Fibroblast of gingiva (primary cell): ENCODE measurements around the gene STARD10.
A peak's percentile ranks its signal among the peaks of the same experiment; 100 is the strongest.

Source experiments
- DNase-seq: peaks from one replicate; pipeline ENCODE4 v3.0.0-alpha.2; 2011; ENCODE audit warnings: low read depth

The STARD10 gene

DNA sequence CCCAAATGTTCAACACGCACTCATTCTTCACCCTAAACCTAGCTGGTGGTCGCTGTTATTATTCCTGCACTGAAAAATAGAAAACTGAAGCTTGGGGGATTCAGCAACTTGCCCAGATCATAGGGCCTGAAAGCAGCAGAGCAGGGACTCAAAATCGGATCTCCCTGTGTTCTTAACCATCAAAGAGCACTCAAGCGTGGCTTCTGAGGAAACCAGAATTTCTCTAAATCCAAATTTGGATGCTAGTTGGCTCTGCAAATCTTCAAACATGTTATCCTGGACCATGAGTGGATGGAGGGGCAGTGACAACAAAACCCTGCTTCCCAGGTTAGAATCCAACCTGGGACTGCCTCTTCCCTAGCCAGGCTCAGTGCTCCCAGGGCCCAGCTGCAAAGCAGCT is 30.0 kb downstream of the STARD10 start:
- no peak for DNase-seq

DNA sequence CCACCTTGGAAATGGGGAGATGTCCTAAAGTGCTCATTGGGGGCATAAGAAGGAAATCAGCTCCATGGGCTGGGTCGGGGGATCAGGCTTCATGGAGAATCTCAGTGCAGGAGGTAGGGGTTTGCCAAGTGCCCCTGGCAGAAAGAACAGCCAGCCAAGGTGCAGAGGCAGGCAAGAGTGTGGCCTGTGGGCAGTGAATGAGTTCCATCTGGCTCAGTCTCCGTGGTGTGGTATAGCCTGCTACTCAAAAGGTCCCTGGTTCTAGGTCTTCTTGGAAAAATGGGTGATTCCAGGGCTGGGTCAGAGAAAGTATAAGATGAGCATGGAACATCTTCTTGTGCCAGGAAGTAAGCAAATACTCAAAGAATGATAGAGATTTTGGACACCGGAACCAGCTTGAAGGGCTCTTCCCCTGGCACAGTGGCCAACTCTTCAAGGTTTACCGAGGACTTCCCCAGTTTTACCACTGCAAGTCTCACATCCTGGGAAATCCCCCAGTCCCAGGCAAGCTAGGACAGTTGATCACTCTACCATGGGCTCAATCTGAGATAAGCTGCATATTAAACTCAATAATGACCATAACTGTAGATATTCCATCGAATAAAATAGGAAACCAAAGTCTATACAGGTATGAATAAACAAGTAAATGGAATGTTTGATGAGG is 31.1 kb downstream of the STARD10 start:
- no peak for DNase-seq

DNA sequence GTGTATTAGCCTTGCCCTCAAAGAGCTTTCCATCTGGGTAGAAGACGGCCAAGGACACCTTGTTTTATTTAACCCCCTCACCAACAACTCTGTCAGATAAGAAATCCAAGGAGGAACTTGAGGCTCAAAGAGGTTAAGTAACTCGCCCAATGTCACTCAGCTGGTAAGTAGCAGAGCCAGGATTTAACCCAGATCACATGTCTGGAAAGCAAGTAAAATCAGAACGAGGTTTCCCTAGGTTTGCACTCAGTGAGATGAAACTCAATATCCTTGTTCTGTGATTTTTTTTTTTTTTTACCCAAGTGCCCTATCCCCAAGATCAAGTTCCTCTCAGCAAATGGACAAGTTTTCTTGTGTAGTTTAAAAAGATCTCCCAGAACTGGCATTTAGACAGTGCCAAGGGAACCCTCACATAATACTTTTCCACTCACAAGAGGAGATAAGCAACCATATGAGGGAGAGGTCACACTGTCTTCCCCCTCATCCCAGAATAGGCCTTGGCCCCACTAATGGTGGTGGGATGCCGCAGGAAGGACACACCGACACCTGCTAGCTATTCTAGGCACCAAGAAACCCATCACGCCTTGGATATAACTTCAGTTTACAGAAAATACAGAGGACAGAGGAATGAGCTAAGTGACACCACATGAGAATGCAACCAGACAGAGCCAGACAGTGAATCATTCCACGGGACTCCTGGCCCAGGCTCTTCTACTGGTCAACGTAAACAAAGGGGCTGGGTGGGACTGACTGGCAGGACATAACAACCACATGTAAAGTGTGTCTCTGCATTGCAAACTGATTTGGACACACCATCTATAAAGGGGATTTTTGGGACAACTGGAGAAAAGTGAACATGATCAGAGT is 33.1 kb downstream of the STARD10 start:
- peak; percentile 44 for DNase-seq

DNA sequence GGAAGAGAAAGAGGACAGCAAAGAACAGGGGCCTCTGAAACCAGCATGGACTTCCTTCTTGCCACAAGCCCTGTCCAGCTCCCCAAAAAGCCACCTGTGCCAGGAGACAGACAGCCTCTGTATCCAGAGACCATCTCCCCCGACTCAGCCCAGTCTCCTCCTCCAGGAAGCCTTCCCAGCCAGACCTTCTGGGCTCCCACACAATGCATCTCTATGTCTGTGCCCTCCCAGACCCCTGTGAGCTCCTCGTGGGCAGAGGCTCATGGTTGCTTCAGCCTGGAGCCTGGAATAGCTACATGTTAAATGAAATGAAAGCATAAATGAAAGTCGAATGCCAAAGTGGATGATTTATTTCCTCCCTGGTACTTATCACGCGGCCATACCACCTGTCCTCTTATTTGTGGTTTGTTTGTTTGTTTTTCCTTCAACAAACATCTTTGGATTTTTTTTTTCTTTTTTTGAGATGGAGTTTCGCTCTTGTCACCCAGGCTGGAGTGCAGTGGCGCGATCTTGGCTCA is 34.3 kb downstream of the STARD10 start:
- no peak for DNase-seq

DNA sequence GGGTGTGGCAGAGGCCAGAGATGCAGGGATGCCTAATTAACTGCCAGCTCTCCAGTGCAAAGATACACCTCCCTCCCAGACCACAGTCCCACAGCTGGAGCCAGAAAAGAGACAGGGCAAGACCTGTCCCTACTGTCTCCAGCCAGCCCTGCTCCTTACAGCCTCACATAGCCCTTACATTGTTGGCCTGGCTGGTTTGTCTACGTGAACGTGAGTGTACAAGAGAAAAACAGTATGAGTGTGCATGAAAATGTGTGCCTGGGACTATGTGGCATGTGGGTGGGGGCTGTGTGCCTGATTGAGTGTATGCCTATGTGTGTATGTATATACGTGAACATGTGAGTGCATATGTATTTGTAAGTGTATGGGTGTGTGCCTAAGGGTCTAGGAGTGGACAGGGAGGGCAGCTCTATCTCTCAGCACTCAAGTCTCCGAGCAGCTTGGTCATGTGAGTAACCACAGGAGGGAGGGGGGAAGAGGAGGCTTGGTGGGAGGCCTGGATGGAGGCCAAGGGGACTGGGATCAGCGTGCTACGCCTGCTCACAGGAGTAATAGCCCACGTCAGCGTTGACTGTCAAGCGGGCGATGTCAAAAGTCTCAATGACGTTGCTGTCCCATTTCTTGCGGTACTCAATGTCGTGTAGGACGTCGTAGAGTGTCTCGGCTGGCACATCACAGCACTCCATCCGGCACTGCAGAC is 35.0 kb downstream of the STARD10 start:
- DNase-seq, result no peak

DNA sequence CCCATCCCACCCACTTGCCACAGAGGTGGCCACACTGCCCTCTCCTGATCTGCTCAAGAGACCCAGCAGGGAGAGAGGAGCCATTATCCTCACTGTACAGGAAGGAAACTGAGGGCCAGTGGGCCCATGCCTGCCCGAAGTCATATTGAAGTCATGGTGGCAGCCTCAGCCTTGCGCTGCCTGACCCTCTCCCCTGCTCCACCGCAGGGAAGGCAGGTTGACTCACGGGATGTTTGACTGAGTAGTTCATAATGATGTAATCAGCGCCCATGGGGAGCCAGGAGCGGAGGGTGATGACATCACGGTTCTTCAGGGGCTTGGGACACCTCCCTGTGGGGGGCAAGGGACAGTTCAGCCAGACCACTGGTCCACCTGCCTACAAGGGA is 35.5 kb downstream of the STARD10 start:
- no peak for DNase-seq

DNA sequence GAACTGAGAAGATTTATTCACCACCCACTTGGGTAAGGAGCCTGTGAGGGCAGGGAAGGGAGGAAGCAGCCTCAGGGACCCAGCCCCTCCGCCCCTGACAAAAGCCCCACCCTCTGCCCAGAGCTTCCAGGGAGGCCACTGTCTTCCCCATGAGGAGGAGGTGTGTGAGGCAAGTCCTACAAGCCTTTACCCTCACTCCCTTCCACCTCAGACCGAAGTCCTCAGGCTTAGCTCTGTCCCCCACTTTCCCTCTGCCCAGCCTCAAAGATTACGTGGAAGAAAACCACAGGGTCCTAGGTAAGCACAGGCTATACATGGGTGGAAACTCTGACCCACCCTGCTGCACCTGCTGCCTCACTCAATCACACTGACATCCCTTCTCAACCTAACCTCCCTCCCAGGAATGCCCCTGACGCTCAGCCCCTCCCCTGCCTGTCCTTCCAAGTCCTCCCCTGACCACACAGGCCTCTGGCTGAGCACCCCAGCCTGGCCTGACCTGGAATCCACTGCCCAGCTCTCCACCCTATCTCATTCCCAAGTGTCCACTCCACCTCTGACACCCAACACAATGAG is 38.0 kb downstream of the STARD10 start:
- no peak for DNase-seq

DNA sequence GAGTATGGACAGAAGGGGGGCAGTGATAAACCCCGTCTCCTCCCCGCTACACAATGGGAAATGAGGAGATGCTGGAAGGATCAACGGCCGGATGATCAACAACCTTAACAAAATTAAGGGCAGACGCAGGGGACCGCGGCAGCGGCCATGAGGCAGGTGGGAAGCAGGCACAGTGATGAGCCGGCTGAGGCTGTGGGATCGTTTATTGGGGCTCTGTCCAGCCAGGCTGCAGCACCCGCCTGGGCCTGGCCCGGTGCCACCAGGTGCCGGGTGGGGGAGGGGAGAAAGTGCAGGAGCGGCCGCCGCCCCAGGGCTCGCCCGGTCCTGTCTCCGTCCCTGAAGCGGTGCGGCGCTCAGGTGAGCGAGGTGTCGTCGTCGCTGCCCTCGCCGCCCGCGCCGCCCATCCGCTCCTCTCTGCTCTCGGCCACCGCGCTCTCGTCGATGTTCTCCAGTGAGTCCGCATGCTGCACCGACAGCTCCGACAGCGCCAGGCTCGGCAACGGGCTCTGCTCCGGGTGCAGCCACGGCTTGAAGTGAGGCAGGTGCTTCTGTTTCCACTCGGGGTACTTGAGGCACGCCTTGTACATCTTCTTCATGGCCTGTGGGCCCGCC is 39.2 kb downstream of the STARD10 start:
- no peak for DNase-seq

DNA sequence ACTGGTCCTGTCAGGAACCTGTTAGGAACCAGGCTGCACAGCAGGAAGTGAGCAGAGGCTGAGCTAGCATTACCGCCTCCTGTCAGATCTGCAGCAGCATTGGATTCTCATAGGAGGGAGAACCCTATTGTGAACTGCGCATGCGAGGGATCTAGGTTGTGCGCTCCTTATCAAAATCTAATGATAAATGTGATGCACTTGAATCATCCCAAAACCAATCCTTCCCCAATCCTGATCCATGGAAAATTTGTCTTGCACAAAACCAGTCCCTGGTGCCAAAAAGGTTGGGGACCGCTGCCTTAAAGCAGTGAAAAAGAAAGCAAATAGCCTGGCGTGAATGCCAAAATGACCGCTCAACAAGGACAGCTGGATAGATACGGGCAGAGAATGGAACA is 39.7 kb downstream of the STARD10 start:
- DNase-seq, result no peak

DNA sequence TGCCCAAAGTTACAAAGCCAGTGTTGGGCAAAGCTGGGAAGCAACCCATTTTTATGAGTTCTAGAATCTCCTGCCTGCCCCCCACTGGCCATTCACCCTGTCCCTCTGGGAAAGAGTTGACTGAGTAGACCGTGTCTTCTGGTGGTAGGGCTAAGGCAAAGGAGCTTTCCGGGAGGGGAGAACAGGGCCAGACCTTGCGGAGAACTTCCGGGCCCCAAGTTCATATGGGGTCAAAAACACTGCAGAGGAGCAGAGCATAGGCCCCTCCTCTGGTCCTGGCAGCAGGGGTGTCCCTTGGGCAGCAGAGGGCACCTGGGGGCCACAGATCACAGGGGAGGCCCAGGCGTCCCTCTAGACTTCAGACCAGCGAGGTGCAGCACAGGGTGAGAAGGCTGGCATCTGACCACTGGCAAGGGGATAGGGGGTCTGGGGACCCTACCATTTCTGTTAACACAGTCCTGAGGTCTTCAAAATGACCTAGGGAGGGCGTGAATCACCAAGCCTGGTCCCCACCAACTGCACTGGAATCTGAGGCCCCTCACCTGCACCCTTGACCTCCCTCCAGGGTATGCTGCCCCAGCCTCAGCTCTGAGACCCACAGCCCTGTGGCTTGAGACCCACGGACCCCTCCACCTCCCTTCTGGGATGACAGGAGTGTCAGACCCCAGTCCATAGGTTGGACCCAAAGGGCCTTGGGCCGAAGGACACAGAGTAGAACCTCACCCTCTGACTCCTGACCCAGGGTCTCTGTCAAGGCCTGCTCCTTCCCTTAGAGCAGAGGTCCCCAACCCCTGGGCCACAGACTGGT is 40.3 kb downstream of the STARD10 start:
- no peak for DNase-seq

DNA sequence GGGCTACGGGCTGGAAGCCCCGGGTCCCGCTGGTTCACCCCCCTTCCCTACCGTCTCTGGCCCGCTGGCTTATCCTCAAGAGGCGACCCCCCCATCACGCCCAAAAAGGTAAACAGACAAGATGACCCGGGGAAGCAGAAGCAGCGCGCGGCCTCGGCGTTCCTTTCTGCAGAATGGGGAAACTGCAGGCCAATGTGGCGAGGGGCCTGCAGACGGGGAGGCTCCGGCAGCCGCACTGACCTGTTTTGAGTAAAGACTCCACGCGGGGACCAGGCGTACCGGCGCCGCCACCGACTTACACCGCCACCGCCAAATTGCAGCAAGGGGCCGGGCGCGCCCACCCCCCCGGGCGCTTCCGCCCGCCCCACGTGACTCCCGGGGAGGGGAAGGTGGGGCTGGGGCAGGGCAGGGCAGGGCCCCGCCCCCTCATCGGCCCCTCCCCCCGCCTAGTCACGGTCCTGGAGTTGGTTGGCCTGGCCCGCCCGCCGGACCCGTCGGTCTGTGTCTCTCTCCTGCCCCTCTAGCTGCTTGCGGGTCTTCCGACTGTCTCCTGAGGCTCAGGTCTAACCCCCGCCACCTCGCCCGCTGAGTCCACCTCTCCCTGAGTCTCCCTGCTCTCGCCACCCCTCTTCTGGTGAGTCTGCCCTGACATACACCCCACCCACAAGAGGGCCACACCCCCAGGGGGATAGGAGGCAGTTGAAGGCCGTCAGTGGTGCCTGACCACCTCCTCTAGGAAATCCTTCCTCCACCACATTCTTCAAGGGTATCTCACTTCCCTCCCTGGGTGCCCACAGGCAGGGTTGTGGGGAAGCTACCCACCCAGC is 41.5 kb downstream of the STARD10 start, which contains the start of gene ARAP1:
Gene ARAP1, minus strand, starts transcription at position 321 of the 827 bp plus-strand sequence. CDS start 25,280 bp downstream, outside the sequence.
- DNase-seq, result peak; percentile 66

DNA sequence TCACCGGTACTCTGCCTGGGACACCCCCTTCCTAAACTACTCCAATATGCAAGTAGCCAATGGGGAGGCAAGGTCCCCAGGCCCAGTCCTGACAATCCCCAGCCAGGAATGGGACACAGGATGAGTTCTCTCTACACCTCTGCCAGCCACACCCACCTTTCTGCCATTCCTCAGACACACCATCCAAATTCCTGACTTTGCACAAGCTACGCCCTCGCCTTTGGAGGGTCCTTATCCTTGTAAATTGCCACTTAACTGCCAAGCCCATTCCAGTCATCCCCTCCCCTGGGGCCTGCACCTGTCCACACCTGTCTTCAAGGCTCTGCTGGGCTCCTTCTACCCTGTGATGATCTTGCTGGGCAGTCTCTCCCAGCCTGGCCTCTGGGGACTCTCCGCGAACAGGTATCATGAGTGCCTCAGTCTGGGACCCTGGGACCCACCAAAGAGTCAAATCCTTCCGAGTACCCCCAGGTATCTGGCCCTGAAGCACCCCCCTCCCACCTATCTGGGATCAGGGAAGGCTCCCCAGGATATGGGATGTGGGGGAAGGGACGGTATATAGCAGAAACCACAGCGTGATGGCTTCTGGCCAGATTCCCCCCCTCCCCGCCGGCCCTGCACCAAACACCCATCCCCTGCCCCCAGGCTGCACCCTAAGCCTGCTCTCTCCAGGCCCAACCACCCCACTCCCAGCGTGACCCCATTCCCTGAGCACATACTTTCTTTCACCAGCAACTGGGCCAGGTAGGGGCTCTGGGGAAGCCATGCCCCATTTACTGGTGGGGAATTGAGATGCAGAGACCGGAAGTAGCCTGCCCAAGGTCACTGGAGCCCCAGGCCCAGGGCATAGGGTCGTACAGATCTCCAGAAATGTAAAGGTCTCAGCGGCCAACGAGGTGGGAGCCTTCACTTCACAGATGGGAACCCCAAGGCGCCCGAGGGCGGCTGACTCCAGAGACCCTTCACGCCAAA is 42.4 kb downstream of the STARD10 start:
- DNase-seq, result no peak

DNA sequence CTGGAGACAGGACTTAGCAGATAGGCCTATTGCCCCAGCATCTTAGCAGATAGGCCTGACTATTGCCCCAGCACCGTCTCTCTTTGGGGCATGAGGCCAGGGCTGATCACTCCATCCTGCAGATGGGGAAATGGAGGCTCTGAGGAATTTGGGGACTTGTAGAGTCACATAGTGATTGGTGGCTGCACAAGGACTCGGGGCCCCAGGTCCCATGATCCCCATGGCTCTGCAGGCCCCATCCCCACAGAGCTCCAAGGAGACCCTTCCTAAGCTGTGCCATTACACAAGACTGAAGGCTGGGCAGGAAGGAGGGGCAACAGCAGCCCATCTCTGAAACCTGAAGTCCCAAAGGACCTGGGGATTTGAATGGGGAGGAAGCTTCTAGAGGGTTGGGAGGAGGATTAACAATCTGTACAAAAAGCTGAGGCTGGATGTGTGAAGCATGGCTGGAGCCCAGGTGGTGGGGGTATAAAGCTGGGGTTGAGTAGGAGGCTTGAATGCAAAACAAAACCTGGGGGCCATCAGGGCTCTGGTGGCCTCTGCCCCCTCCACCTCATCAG is 43.2 kb downstream of the STARD10 start:
- DNase-seq, result no peak

DNA sequence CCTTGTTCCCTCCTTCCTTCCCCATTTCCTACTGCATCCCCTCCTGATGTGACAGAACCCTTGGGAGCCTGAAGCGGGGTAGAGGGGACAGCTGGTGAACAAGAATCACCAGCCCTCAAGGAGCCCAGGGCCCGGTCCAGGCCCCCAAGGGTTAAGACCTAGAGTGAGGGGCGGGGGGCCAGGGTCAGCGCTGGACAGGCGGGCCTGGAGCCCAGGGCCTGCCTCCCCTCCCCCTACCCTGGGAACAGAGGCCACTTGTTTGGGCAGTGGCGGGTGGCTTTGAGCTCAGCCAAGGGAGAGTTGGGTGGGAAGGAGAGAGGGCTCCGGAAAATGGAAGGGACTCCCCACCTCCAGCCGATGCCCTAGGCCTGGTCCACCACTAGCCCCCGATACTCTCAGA is 43.8 kb downstream of the STARD10 start:
- no peak for DNase-seq

DNA sequence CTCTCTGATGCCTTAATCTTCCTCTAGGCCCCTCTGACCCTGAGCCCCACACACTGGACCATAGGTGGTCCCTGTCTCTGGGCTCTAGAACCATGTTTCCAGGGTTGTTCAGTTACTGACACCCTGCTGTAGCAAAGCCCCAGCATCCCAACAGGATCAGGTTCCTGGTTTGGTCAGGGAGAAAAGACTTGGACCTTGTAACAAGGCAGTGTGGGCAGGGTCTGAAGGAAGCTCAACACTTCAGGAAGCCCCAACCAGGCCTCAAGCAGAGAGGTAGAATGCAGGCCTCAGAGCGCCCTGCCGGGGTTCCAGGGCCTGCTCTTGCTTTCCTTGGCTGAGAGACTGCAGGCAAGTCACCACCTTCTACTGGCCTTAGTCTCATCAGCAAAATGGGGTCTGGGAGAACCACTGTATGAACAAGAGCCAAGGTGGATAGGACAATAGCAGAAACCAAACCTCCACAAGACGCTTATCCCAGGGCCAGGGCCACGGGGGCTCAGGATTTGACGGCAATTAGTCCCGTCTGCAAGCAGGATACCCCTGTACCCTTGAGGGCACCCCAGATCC is 46.5 kb downstream of the STARD10 start:
- DNase-seq, result no peak

DNA sequence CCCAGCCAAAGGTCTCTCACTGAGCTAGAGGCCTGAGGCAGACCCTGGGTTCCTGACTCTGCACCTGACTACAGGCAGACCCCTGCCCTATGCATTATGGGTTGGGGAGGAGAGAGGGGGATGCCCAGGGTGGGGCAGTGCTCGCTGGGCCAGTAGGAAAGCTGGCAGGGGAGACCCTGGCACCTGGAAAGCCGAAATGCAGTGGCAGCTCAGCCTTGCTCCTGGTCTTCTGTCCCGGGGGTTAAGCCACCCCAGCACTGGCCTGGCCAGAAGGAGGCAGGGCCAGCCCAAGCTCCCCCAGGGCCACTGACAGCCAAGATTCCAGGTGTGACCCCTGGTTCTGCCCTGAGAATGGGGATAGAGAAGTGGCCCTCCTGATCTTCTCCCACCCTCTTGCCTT is 47.0 kb downstream of the STARD10 start:
- DNase-seq, result no peak

DNA sequence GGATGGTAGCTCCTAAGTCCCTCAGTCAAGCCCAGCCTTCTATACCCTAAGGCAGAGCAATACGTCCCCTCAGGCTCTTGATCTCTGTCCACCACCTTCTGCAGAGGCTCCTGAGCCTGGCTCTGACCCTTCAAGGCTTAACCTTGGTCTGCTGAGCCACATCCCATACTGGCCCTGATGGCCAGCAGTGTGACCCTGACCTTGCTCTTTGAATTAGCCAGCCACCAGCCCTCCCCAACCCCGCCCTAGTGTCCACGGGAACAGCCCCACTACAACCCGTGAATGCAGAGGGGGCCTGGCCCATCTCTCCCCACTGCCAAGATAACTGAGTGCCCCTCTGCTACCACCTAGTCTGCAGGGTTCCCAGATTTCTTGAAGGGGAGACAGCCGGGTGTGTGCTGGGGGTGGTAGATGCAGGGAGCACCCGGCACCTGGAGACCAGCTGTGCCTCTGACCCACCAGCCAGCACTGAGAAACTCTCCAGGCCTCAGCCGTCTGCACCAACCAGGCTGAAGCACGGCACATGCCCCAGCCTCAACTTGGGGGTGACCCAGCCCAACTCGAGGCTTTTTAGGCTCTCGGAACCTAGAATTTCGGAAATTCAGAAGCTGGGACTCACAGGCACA is 47.8 kb downstream of the STARD10 start:
- DNase-seq, result no peak

DNA sequence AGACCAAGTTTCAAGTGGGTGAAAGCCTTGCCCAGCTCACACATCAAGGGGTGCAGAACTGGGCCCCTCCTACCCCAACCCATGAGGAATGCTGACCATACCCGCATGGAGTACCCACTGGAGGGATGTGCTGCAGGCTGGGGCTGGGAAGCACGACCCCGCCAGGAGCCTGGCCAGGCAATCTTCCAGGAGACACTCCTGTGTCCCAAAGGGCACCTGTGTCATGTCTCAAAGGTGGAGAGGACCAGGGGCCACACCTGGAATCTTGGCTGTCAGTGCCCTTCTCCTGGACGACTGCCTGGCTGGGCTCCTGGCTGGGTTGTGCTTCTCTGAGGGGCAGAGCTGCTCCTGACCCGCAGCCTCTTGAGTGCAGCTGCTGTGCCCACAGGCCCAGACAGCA is 48.3 kb downstream of the STARD10 start:
- no peak for DNase-seq
